AG10803 (cell line): ENCODE data around the gene TTC5.
A peak's percentile ranks its signal among the peaks of the same experiment; 100 is the strongest.
"Not testable (repeated sequence)": the region's sequence is repeated elsewhere in the genome, so short reads cannot be mapped to it uniquely, and the experiment has no call there.

Source experiments
- DNase-seq: peaks from one replicate; pipeline ENCODE4 v3.0.0; 2010; ENCODE audit warnings: low read depth
- H3K4me3 ChIP-seq: 2 replicates; pipeline ENCODE4 v1.5.1; 2011; ENCODE audit warnings: mild to moderate bottlenecking, low read length, control low read depth
- CTCF ChIP-seq: conservative IDR thresholded peaks from 2 replicates; pipeline ENCODE4 v1.5.1; 2011; ENCODE audit warnings: mild to moderate bottlenecking, low read length, control low read depth, inconsistent platforms

TTC5 gene

GRCh38 chr14:20302042-20302755 lies 3.6 kb downstream of the TTC5 start:
- no peak for TF ChIP-seq CTCF
- peak; percentile 20 for DNase-seq
- H3K4me3 ChIP-seq, result no peak overlapping the region

DNA sequence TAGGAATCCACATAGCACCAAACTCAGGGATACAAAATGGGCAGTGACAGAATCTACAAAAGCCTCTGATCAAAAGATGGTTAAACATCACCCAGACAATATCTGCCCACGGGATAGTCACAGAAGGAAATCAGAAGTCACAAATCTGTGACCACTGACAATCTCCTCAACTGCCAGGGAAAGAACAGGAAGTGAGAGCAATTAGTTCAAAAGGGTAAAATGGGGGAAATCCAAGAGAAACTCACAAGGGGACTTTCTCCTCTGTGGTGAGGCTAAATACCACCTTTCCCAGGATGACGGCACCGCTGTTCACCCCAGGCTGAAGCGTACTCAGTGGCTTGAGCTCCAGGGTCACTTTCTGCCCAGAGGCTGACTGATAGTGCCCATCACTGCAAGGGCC lies 10.7 kb downstream of the TTC5 start:
- no peak for TF ChIP-seq CTCF
- no peak overlapping the region for H3K4me3 ChIP-seq
- no peak for DNase-seq

DNA sequence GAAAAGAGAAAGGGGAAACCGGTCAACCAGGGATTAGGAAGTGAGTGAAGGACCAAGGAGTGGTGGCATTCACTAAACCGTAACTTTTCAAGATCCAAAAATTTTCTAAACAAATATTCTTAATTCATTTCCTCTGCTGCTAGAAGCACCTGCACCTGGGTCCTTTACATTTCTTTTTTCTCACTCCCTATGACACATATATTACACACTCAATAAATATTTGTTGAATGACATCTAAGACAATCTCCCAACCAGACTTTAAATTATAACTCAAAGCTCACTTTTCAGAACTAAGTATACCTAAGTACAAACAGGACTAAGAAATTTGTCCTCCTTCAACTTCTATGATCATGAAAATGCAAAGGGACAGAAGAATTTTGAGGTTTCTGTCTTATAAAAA lies 11.1 kb downstream of the TTC5 start:
- TF ChIP-seq CTCF, result no peak
- no peak overlapping the region for H3K4me3 ChIP-seq
- DNase-seq, result no peak

- not testable (repeated sequence) for DNase-seq, H3K4me3 ChIP-seq
These were observed 23.8 kb downstream of the TTC5 start for GRCh38 chr14:20281998-20282397.

DNA sequence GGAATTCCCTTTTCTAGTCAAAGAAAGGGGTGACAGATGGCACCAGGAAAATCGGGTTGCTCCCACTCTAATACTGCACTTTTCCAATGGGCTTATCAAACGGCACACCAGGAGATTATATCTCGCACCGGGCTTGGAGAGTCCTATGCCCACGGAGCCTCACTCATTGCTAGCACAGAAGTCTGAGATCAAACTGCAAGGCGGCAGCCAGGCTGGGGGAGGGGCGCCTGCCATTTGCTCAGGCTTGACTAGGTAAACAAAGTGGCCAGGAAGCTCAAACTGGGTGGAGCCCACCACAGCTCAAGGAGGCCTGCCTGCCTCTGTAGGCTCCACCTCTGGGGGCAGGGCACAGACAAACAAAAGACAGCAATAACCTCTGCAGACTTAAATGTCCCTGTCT lies 25.5 kb downstream of the TTC5 start:
- not testable (repeated sequence) for H3K4me3 ChIP-seq, DNase-seq

DNA sequence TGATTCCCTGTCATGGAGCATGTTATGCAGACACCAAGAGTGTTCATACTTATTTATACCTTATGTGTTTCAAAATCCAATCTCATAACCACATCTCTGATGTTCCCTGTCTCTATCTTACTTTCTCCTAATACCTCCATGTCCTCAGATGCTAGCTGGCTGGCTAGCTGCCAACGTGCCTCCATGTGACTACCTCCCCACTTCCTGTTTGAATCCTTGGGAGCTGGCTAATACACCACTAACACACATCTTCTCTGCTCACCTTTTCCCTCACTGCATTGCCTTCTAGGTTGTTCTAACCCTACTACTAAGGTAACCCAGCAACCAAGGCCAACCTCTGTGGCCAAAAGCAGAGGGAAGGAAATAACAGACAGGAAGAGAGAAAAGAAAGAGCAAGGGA lies 27.3 kb downstream of the TTC5 start:
- TF ChIP-seq CTCF, result no peak

DNA sequence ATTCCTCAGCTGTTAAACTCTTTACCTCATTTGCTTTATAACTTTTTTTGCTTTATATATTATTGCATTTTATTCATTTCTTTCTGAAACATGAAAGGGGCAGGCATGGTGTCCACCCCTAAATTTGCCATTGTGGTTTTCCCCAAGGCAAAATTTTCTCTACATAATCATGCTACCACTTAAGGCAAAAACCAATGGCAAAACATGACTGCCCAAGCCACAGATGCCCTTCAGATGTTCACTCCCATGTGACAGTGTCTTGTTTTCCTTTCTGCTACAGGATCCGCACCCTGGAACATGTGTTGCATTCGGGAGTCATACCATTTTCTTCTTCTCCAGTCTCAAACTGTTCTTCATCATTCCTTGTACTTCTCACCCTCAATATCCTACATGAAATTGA lies 28.3 kb downstream of the TTC5 start:
- no peak overlapping the region for H3K4me3 ChIP-seq
- DNase-seq, result no peak
- TF ChIP-seq CTCF, result no peak

More for the DNA sequence above, 27.3 kb downstream of the TTC5 start:
- DNase-seq, result no peak
- H3K4me3 ChIP-seq, result no peak overlapping the region

- DNase-seq, result no peak
- no peak overlapping the region for H3K4me3 ChIP-seq
- TF ChIP-seq CTCF, result no peak
These were observed 31.7 kb downstream of the TTC5 start for GRCh38 chr14:20274062-20274461.

DNA sequence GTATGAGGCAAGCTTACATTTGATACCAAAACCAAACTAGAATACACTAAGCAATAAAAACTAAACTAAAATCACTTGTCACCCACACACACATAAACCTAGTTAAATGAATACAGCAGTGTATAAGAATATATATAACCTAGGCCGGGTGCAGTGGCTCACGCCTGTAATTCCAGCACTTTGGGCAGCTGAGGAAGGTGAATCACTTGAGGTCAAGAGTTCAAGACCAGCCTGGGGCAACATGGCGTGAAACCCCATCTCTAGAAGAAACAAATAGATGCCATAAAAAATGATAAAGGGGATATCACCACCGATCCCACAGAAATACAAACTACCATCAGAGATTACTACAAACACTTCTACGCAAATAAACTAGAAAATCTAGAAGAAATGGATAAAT lies 41.4 kb downstream of the TTC5 start:
- H3K4me3 ChIP-seq, DNase-seq: not testable (repeated sequence)
